NK-92 (cell line): ENCODE measurements around the gene CSNK1E.

Source experiments
- DNase-seq: peaks from one replicate; lab custom pipeline; 2025; ENCODE audit not compliant: unreplicated experiment; lab: John Stamatoyannopoulos, UW

The CSNK1E gene

GRCh38 chr22:38282397-38282796, 34.8 kb downstream of the CSNK1E start:
- DNase-seq = no peak

GRCh38 chr22:38276166-38276565, 41.1 kb downstream of the CSNK1E start:
- no peak for DNase-seq

GRCh38 chr22:38273135-38273826, 44.0 kb downstream of the CSNK1E start:
- no peak for DNase-seq

- DNase-seq = peak; percentile 17
These were observed 44.7 kb downstream of the CSNK1E start, which contains the start of gene TMEM184B for GRCh38 chr22:38272373-38273134. Gene TMEM184B (minus strand): TSS chr22:38273010. CDS start chr22:38247961, 25,049 bp downstream.

GRCh38 chr22:38271927-38272372, 45.3 kb downstream of the CSNK1E start:
- no peak for DNase-seq

- DNase-seq = no peak
These were observed 46.1 kb downstream of the CSNK1E start for GRCh38 chr22:38271101-38271500.

- no peak for DNase-seq
These were observed 46.9 kb downstream of the CSNK1E start for GRCh38 chr22:38270091-38270992.

GRCh38 chr22:38269466-38269865, 47.8 kb downstream of the CSNK1E start:
- DNase-seq = no peak

GRCh38 chr22:38267086-38267485, 50.1 kb downstream of the CSNK1E start:
- no peak for DNase-seq

GRCh38 chr22:38266120-38266519, 51.1 kb downstream of the CSNK1E start:
- DNase-seq = no peak

GRCh38 chr22:38264322-38264843, 52.9 kb downstream of the CSNK1E start:
- DNase-seq = no peak

- no peak for DNase-seq
These were observed 55.0 kb downstream of the CSNK1E start for GRCh38 chr22:38262051-38262795.

- no peak for DNase-seq
These were observed 56.2 kb downstream of the CSNK1E start for GRCh38 chr22:38260761-38261681.

GRCh38 chr22:38259370-38259769, 57.9 kb downstream of the CSNK1E start:
- no peak for DNase-seq

- no peak for DNase-seq
These were observed 58.3 kb downstream of the CSNK1E start for GRCh38 chr22:38258895-38259294.

- DNase-seq = no peak
These were observed 59.5 kb downstream of the CSNK1E start for GRCh38 chr22:38257650-38258250.

GRCh38 chr22:38257181-38257580, 60.1 kb downstream of the CSNK1E start:
- no peak for DNase-seq

GRCh38 chr22:38255697-38256096, 61.5 kb downstream of the CSNK1E start:
- no peak for DNase-seq

GRCh38 chr22:38251341-38251692, 65.9 kb downstream of the CSNK1E start:
- DNase-seq = no peak
